ENCODE results near the gene CLTCL1. TPM values are rescaled to one million over a fixed set of nuclear protein-coding genes. Genes with fewer than 3 reads are reported as not detected.

CLTCL1 gene
- total and polyA plus RNA-seq, 9 of the 15 experiments (the other 6 are each of a cell fraction or from before 2014, with no cell fraction given), result 1.1 to 11.7 (median 5.0) TPM

GRCh38 chr22:19143212-19143611, 148.3 kb downstream of the CLTCL1 start (continued):
- peak; percentile 32; the same call in 1 of the 2 replicates for TF ChIP-seq RNF219 (CRISPR knock-in tag; IDR thresholded peaks at IDR 0.05)
- TF ChIP-seq HDAC3 (IDR thresholded peaks at IDR 0.05; ENCODE audit: borderline replicate concordance, partially characterized antibody), result no peak
- no peak for TF ChIP-seq ZBED1 (IDR thresholded peaks at IDR 0.05)
- TF ChIP-seq NCOA2 (IDR thresholded peaks at IDR 0.05; ENCODE audit: partially characterized antibody in 2 of 2), result no peak
- no peak for TF ChIP-seq ARID1B (IDR thresholded peaks at IDR 0.05)
- no peak for TF ChIP-seq ERF (CRISPR knock-in tag; IDR thresholded peaks at IDR 0.05)
- no peak for TF ChIP-seq SRSF7 (optimal IDR thresholded peaks at IDR 0.05; ENCODE audit: low read depth, low read length)
- TF ChIP-seq E2F5 (CRISPR knock-in tag; IDR thresholded peaks at IDR 0.05), result 0 out of 2 replicates have a peak, but pooled peaks have one; percentile 70
- TF ChIP-seq SPI1 (IDR thresholded peaks at IDR 0.05; ENCODE audit: borderline replicate concordance, low read depth, low read length), result no peak
- TF ChIP-seq ZNF407 (IDR thresholded peaks at IDR 0.05; ENCODE audit: low read depth), result no peak
- no peak for TF ChIP-seq ZNF282 (CRISPR knock-in tag; IDR thresholded peaks at IDR 0.05)
- 0 out of 2 replicates have a peak, but pooled peaks have one; percentile 36 for TF ChIP-seq ELF1 (tag; IDR thresholded peaks at IDR 0.05)
- no peak for TF ChIP-seq ZNF583 (CRISPR knock-in tag; IDR thresholded peaks at IDR 0.05)
- no peak for TF ChIP-seq SNIP1 (IDR thresholded peaks at IDR 0.05; ENCODE audit: low read depth)
- TF ChIP-seq SREBF1 (IDR thresholded peaks at IDR 0.05; ENCODE audit: borderline replicate concordance, low read depth, low read length), result no peak
- TF ChIP-seq, protein P1, sequence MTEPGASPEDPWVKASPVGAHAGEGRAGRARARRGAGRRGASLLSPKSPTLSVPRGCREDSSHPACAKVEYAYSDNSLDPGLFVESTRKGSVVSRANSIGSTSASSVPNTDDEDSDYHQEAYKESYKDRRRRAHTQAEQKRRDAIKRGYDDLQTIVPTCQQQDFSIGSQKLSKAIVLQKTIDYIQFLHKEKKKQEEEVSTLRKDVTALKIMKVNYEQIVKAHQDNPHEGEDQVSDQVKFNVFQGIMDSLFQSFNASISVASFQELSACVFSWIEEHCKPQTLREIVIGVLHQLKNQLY (CRISPR knock-in tag; conservative IDR thresholded peaks at IDR 0.05), result 0 out of 4 replicates have a peak, but pooled peaks of 1 of the 2 experiments have one; percentile 38
- TF ChIP-seq TFAM (CRISPR knock-in tag; conservative IDR thresholded peaks at IDR 0.05), result no peak
